ENCODE results near the gene DSG2. TPM values are rescaled to one million over a fixed set of nuclear protein-coding genes. Genes with fewer than 3 reads are reported as not detected.
"Not testable (repeated sequence)": the region's sequence is repeated elsewhere in the genome, so short reads cannot be mapped to it uniquely, and the experiment has no call there.

Gene DSG2
- polyA plus RNA-seq, 4 donors: 53.8 to 65.6 (median 59.1) TPM

GRCh38 chr18:31498574-31499524 is 872 bp downstream of the DSG2 start:
- DNase-seq (ENCODE audit: low read depth in 4 of 4, low spot score in 3 of 4): peak in 2 of 4 donors; percentile 7 to 16

GRCh38 chr18:31500051-31500688 is 2.2 kb downstream of the DSG2 start:
- no peak for DNase-seq (ENCODE audit: low read depth in 4 of 4, low spot score in 3 of 4)

GRCh38 chr18:31503011-31503410 is 5.0 kb downstream of the DSG2 start:
- DNase-seq (ENCODE audit: low read depth in 4 of 4, low spot score in 3 of 4): no peak

- no peak for DNase-seq (ENCODE audit: low read depth in 4 of 4, low spot score in 3 of 4)
Measured at GRCh38 chr18:31504455-31505147, 6.6 kb downstream of the DSG2 start.

- DNase-seq (ENCODE audit: low read depth in 4 of 4, low spot score in 3 of 4): no peak
Measured at GRCh38 chr18:31505156-31505555, 7.2 kb downstream of the DSG2 start.

GRCh38 chr18:31506024-31506742 is 8.2 kb downstream of the DSG2 start:
- DNase-seq (ENCODE audit: low read depth in 4 of 4, low spot score in 3 of 4): no peak

GRCh38 chr18:31507124-31507523 is 9.1 kb downstream of the DSG2 start:
- not testable (repeated sequence) for DNase-seq (ENCODE audit: low read depth in 4 of 4, low spot score in 3 of 4)

- DNase-seq (ENCODE audit: low read depth in 4 of 4, low spot score in 3 of 4): no peak
Measured at GRCh38 chr18:31508781-31509180, 10.8 kb downstream of the DSG2 start.

- DNase-seq (ENCODE audit: low read depth in 4 of 4, low spot score in 3 of 4): no peak
Measured at GRCh38 chr18:31509571-31509970, 11.6 kb downstream of the DSG2 start.

- no peak for DNase-seq (ENCODE audit: low read depth in 4 of 4, low spot score in 3 of 4)
Measured at GRCh38 chr18:31510319-31510718, 12.3 kb downstream of the DSG2 start.

- DNase-seq (ENCODE audit: low read depth in 4 of 4, low spot score in 3 of 4): no peak
Measured at GRCh38 chr18:31511098-31511497, 13.1 kb downstream of the DSG2 start.

GRCh38 chr18:31512203-31512764 is 14.3 kb downstream of the DSG2 start:
- DNase-seq (ENCODE audit: low read depth in 4 of 4, low spot score in 3 of 4): no peak

- DNase-seq (ENCODE audit: low read depth in 4 of 4, low spot score in 3 of 4): no peak
Measured at GRCh38 chr18:31513189-31513935, 15.4 kb downstream of the DSG2 start.

GRCh38 chr18:31516437-31516836 is 18.5 kb downstream of the DSG2 start:
- DNase-seq (ENCODE audit: low read depth in 4 of 4, low spot score in 3 of 4): no peak

- DNase-seq (ENCODE audit: low read depth in 4 of 4, low spot score in 3 of 4): no peak
Measured at GRCh38 chr18:31526374-31526773, 28.4 kb downstream of the DSG2 start.

GRCh38 chr18:31533236-31533635 is 35.3 kb downstream of the DSG2 start:
- no peak for DNase-seq (ENCODE audit: low read depth in 4 of 4, low spot score in 3 of 4)

GRCh38 chr18:31538837-31539236 is 40.9 kb downstream of the DSG2 start:
- DNase-seq (ENCODE audit: low read depth in 4 of 4, low spot score in 3 of 4): no peak

GRCh38 chr18:31546476-31546875 is 48.5 kb downstream of the DSG2 start:
- no peak for DNase-seq (ENCODE audit: low read depth in 4 of 4, low spot score in 3 of 4)

GRCh38 chr18:31548853-31549252 is 50.9 kb downstream of the DSG2 start:
- DNase-seq (ENCODE audit: low read depth in 4 of 4, low spot score in 3 of 4): no peak

GRCh38 chr18:31549416-31549815 is 51.4 kb downstream of the DSG2 start:
- no peak for DNase-seq (ENCODE audit: low read depth in 4 of 4, low spot score in 3 of 4)

Measured in right renal pelvis (tissue), 4 donors.